Measurements from ENCODE around the gene KRTAP10-8.
"Not testable (repeated sequence)": the region's sequence is repeated elsewhere in the genome, so short reads cannot be mapped to it uniquely, and the experiment has no call there.

GRCh38 chr21:44580231-44580821, 31.6 kb upstream of the KRTAP10-8 start, which contains the start of gene KRTAP10-5:
- peak; percentile 41 for TF ChIP-seq CTCF (IDR thresholded peaks at IDR 0.05)
- not testable (repeated sequence) for TF ChIP-seq ZFX (IDR thresholded peaks at IDR 0.05; ENCODE audit: borderline replicate concordance)

All from 22Rv1 (cell line).